Adrenal gland (tissue), 5 donors: Measurements from ENCODE around the gene TM7SF2.

Experiments used
- CTCF ChIP-seq, 6 experiments: fragments of 450-650 bp in 4 of 6; fragments of 200-600 bp in 2 of 6; sonication (generic) in 1 of 6; IDR thresholded peaks; 1 replicate in 5 of 6; 2 replicates in 1 of 6; pipeline versions ENCODE4 v1.5.1 to v1.8.0; 2016 to 2021; ENCODE audit warnings: antibody characterized with exemption in 6 of 6, mild to moderate bottlenecking in 2 of 6, moderate library complexity in 1 of 6
- POLR2A ChIP-seq, 2 donors: fragments of 450-650 bp; IDR thresholded peaks; one replicate each; pipeline ENCODE4 v1.6.1; 2017; ENCODE audit warnings: antibody characterized with exemption in 2 of 2, mild to moderate bottlenecking in 2 of 2, moderate library complexity in 1 of 2
- donor health status: DM: no; HTN: no; CAD: no.

- TF ChIP-seq CTCF (IDR thresholded peaks at IDR 0.05) = no peak
- no peak for TF ChIP-seq POLR2A (IDR thresholded peaks at IDR 0.05)
These were observed 2.2 kb upstream of the TM7SF2 start for GRCh38 chr11:65109231-65110198.
